Fibroblast of lung (primary cell): ENCODE measurements around the gene KAZALD1. TPM values are rescaled to one million over a fixed set of nuclear protein-coding genes. Genes with fewer than 3 reads are reported as not detected.

Experiments
- DNase-seq, 2 donors: peaks; one replicate each; pipeline versions ENCODE4 v3.0.0 to v3.0.0-alpha.2; 2010; ENCODE audit warnings: low read depth in 2 of 2
- H2AFZ ChIP-seq: 2 replicates; pipeline ENCODE4 v1.5.1; 2012; ENCODE audit warnings: low read length, control low read depth, inconsistent platforms
- H3K27ac ChIP-seq: 2 replicates; pipeline ENCODE4 v1.5.1; 2011; ENCODE audit warnings: low read length, control low read depth; ENCODE audit not compliant: insufficient read depth
- H3K27me3 ChIP-seq: 2 replicates; pipeline ENCODE4 v1.5.1; 2011; ENCODE audit warnings: mild to moderate bottlenecking, low read length; ENCODE audit not compliant: control insufficient read depth, insufficient read depth
- H3K36me3 ChIP-seq: 2 replicates; pipeline ENCODE4 v1.5.1; 2011; ENCODE audit warnings: low read length; ENCODE audit not compliant: control insufficient read depth, insufficient read depth
- H3K4me1 ChIP-seq: 2 replicates; pipeline ENCODE4 v1.5.1; 2011; ENCODE audit warnings: low read length; ENCODE audit not compliant: control insufficient read depth, insufficient read depth; ENCODE audit errors: extremely low read depth
- H3K4me2 ChIP-seq: 2 replicates; pipeline ENCODE4 v1.5.1; 2011; ENCODE audit warnings: low read length, control low read depth; ENCODE audit not compliant: insufficient read depth; ENCODE audit errors: extremely low read depth
- H3K4me3 ChIP-seq, 4 experiments: fragments of 200-600 bp in 1 of 4; sonication (generic) in 1 of 4; replicated peaks in 1 of 4; 2 replicates each; pipeline ENCODE4 v1.5.1; 2011 to 2016; ENCODE audit warnings: low read length in 4 of 4, low read depth in 3 of 4, mild to moderate bottlenecking in 3 of 4, control low read depth in 2 of 4, inconsistent platforms in 1 of 4, mixed read lengths in 1 of 4; ENCODE audit not compliant: insufficient read depth in 1 of 4; ENCODE audit errors: control extremely low read depth in 1 of 4
- H3K79me2 ChIP-seq: 2 replicates; pipeline ENCODE4 v1.5.1; 2012; ENCODE audit warnings: mild to moderate bottlenecking, low read length, inconsistent platforms; ENCODE audit not compliant: control insufficient read depth, insufficient read depth
- H3K9ac ChIP-seq: 2 replicates; pipeline ENCODE4 v1.5.1; 2011; ENCODE audit warnings: mild to moderate bottlenecking, low read length, control low read depth; ENCODE audit not compliant: insufficient read depth
- H3K9me3 ChIP-seq: 2 replicates; pipeline ENCODE4 v1.5.1; 2012; ENCODE audit warnings: low read depth, low read length; ENCODE audit not compliant: control insufficient read depth, insufficient read depth
- H4K20me1 ChIP-seq: 2 replicates; pipeline ENCODE4 v1.5.1; 2011; ENCODE audit warnings: low read length; ENCODE audit not compliant: control insufficient read depth, insufficient read depth; ENCODE audit errors: extremely low read depth
- EZH2 ChIP-seq: IDR thresholded peaks from 2 replicates; pipeline ENCODE4 v1.5.1; 2012; ENCODE audit warnings: low read length, control low read depth, mild to moderate bottlenecking; ENCODE audit errors: missing control alignments
- polyA plus RNA-seq, 2 donors: library from polyadenylated mRNA; depleted of rRNA in 1 of 2; stranded (reverse) in 1 of 2; unstranded in 1 of 2; fragments of >200 nt; gene quantifications; 2 replicates each; pipeline ENCODE4 v1.2.1, GENCODE V29; 2011 to 2012; ENCODE audit warnings: missing spikeins in 1 of 2
- total RNA-seq: library from RNA; depleted of rRNA; stranded (reverse); fragments of >200 nt; gene quantifications from 2 replicates; pipeline ENCODE4 v1.2.1, GENCODE V29; 2014
- TF ChIP-seq, protein P1 (sequence below), 2 donors: IDR thresholded peaks in 1 of 2; conservative IDR thresholded peaks in 1 of 2; 1 replicate in 1 of 2; 2 replicates in 1 of 2; pipeline ENCODE4 v1.5.1; 2011 to 2012; ENCODE audit warnings: low read length in 2 of 2, control low read depth in 1 of 2, inconsistent platforms in 1 of 2, low read depth in 1 of 2, mild to moderate bottlenecking in 1 of 2

KAZALD1 gene
- total and polyA plus RNA-seq, 2 donors (not counting 1 experiment from before 2014, with no cell fraction given) = 4.6 to 19.8 TPM

GRCh38 chr10:101099901-101100300 lies 38.1 kb downstream of the KAZALD1 start:
- Histone ChIP-seq H4K20me1 (no peaks in the 10 kb centered on the region), H3K9me3 (no peaks in the 10 kb centered on the region), H3K9ac (no peak overlapping the region), H3K79me2 (no peaks in the 10 kb centered on the region), H3K27me3 (peaks cover 17% of the 10 kb centered on the region), H2AFZ (no peak overlapping the region), H3K4me1 (no peaks in the 10 kb centered on the region), H3K4me2 (no peak overlapping the region), H3K36me3 (no peaks in the 10 kb centered on the region), H3K4me3 (no peak overlapping the region), H3K27ac (no peak overlapping the region)
- no peak for DNase-seq
- TF ChIP-seq EZH2 = no peak
- TF ChIP-seq, protein P1, sequence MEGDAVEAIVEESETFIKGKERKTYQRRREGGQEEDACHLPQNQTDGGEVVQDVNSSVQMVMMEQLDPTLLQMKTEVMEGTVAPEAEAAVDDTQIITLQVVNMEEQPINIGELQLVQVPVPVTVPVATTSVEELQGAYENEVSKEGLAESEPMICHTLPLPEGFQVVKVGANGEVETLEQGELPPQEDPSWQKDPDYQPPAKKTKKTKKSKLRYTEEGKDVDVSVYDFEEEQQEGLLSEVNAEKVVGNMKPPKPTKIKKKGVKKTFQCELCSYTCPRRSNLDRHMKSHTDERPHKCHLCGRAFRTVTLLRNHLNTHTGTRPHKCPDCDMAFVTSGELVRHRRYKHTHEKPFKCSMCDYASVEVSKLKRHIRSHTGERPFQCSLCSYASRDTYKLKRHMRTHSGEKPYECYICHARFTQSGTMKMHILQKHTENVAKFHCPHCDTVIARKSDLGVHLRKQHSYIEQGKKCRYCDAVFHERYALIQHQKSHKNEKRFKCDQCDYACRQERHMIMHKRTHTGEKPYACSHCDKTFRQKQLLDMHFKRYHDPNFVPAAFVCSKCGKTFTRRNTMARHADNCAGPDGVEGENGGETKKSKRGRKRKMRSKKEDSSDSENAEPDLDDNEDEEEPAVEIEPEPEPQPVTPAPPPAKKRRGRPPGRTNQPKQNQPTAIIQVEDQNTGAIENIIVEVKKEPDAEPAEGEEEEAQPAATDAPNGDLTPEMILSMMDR (conservative IDR thresholded peaks at IDR 0.05 in 1 of 2, IDR thresholded peaks at IDR 0.05 in 1 of 2; ENCODE audit: low read depth in 1 of 2, low read length in 2 of 2) = no peak

DNA sequence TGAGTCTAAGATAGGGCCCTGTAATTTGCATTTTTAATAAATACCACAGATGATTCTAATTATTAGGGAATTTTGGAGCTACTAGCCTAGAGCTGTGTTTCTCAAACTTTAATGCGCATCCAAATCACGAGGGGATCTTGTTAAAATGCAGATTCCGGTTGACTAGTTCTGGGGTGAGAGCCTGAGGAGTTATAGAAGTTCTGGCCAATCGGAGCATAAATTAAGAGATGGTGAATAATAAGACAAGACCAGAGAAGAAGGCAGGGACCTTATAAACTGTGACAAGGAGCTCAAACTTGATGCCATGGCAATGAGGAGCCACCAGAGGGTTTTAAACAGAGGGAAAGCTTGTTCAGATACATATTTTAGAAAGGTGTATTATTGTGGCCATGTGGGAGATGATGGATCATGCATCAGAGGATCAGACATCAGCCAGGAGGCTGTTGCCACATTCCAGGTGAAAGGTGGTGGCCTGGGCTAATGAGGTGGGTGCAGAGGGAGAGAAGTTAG lies 39.6 kb downstream of the KAZALD1 start:
- Histone ChIP-seq H4K20me1 (no peaks in the 10 kb centered on the region), H3K27ac (no peak overlapping the region), H3K9me3 (no peaks in the 10 kb centered on the region), H3K36me3 (no peaks in the 10 kb centered on the region), H3K9ac (no peak overlapping the region), H3K4me3 (no peak overlapping the region), H3K4me2 (no peak overlapping the region), H3K4me1 (no peaks in the 10 kb centered on the region), H3K79me2 (no peaks in the 10 kb centered on the region), H3K27me3 (peaks cover 15% of the 10 kb centered on the region), H2AFZ (no peak overlapping the region)
- TF ChIP-seq, protein P1 (conservative IDR thresholded peaks at IDR 0.05 in 1 of 2, IDR thresholded peaks at IDR 0.05 in 1 of 2; ENCODE audit: low read depth in 1 of 2, low read length in 2 of 2) = no peak
- no peak for TF ChIP-seq EZH2
- DNase-seq = no peak

- peaks cover 13% of the 10 kb centered on the region for H3K27me3 ChIP-seq
- no peak for TF ChIP-seq EZH2
- TF ChIP-seq, protein P1 (conservative IDR thresholded peaks at IDR 0.05 in 1 of 2, IDR thresholded peaks at IDR 0.05 in 1 of 2; ENCODE audit: low read depth in 1 of 2, low read length in 2 of 2) = no peak
- no peak overlapping the region for H3K27ac ChIP-seq
Observed at GRCh38 chr10:101103430-101103829, 41.6 kb downstream of the KAZALD1 start.

More at GRCh38 chr10:101103430-101103829, 41.6 kb downstream of the KAZALD1 start:
- Histone ChIP-seq H3K79me2 (no peaks in the 10 kb centered on the region), H3K4me1 (no peaks in the 10 kb centered on the region), H3K4me2 (no peak overlapping the region), H2AFZ (no peak overlapping the region), H3K36me3 (no peaks in the 10 kb centered on the region), H3K9ac (no peak overlapping the region), H4K20me1 (no peaks in the 10 kb centered on the region), H3K9me3 (no peaks in the 10 kb centered on the region), H3K4me3 (no peak overlapping the region)
- no peak for DNase-seq
